Endothelial cell of umbilical vein (primary cell): Measurements from ENCODE around the gene CHST14. TPM values are rescaled to one million over a fixed set of nuclear protein-coding genes. Genes with fewer than 3 reads are reported as not detected.

ENCODE experiments used
- BruUV-seq: library from RNA; stranded (reverse); fragments of 400-500 nt; replicated peaks from 2 replicates; lab custom pipeline; 2021; lab: Mats Ljungman, UMichigan
- CTCF ChIA-PET: fragments of 300-600, 350-600 bp; sonication (Branson Sonifier 250); formaldehyde crosslinking; loops from one replicate; lab custom pipeline; 2021; ENCODE audit warnings: antibody characterized with exemption, inconsistent platforms; lab: Charles Lee
- POLR2A ChIA-PET: fragments of 300-600, 350-600 bp; sonication (Branson Sonifier 250); formaldehyde crosslinking; loops from one replicate; lab custom pipeline; 2021; ENCODE audit warnings: antibody characterized with exemption, inconsistent platforms; lab: Charles Lee
- DNase-seq: peaks from one replicate; pipeline ENCODE4 v3.0.0-alpha.2; 2011; ENCODE audit warnings: low read depth, low spot score
- FAIRE-seq: peaks from 2 replicates; lab custom pipeline; 2011; peaks lifted over from hg19 to GRCh38; lab: Jason Lieb, UNC
- H2AFZ ChIP-seq: 2 replicates; pipeline ENCODE4 v1.6.0; 2012; ENCODE audit warnings: low read depth, low read length, control low read depth, inconsistent platforms
- H3K27ac ChIP-seq: 2 replicates; pipeline ENCODE4 v1.5.1; 2011; ENCODE audit warnings: low read depth, mild to moderate bottlenecking, control low read depth, low read length, moderate library complexity; ENCODE audit not compliant: insufficient read depth
- H3K27me3 ChIP-seq, 2 experiments: 2 replicates each; pipeline versions ENCODE4 v1.6.0 to v1.6.1; 2011; ENCODE audit warnings: low read length in 2 of 2, mixed read lengths in 1 of 2; ENCODE audit not compliant: control insufficient read depth in 2 of 2, insufficient read depth in 2 of 2
- H3K36me3 ChIP-seq, 2 experiments: 2 replicates in 1 of 2; 3 replicates in 1 of 2; pipeline ENCODE4 v1.5.1; 2011; ENCODE audit warnings: low read length in 2 of 2, mild to moderate bottlenecking in 1 of 2, moderate library complexity in 1 of 2; ENCODE audit not compliant: control insufficient read depth in 2 of 2, insufficient read depth in 2 of 2; ENCODE audit errors: extremely low read depth in 1 of 2
- H3K4me1 ChIP-seq: 3 replicates; pipeline ENCODE4 v1.5.1; 2011; ENCODE audit warnings: mild to moderate bottlenecking, low read length; ENCODE audit not compliant: control insufficient read depth, insufficient read depth; ENCODE audit errors: extremely low read depth
- H3K4me2 ChIP-seq: 2 replicates; pipeline ENCODE4 v1.6.1; 2011; ENCODE audit warnings: low read length, control low read depth, mixed read lengths; ENCODE audit not compliant: insufficient read depth
- H3K4me3 ChIP-seq, 3 experiments: fragments of 200-600 bp in 1 of 3; sonication (generic), shearing (Covaris generic) in 1 of 3; replicated peaks in 1 of 3; 2 replicates each; pipeline ENCODE4 v1.5.1; 2011 to 2016; ENCODE audit warnings: control low read depth in 3 of 3, low read length in 3 of 3, mild to moderate bottlenecking in 2 of 3, inconsistent platforms in 1 of 3, low read depth in 1 of 3, moderate library complexity in 1 of 3; ENCODE audit not compliant: insufficient read depth in 1 of 3
- H3K79me2 ChIP-seq: 2 replicates; pipeline ENCODE4 v1.6.0; 2012; ENCODE audit warnings: low read length, inconsistent platforms; ENCODE audit not compliant: control insufficient read depth, insufficient read depth
- H3K9ac ChIP-seq: replicated peaks from 2 replicates; pipeline ENCODE3; 2011; ENCODE audit warnings: low read length, control low read depth; ENCODE audit not compliant: insufficient read depth; ENCODE audit errors: extremely low read depth
- H3K9me1 ChIP-seq: replicated peaks from 3 replicates; pipeline ENCODE4 v1.6.0; 2011; ENCODE audit warnings: mild to moderate bottlenecking, low read length; ENCODE audit not compliant: control insufficient read depth, insufficient read depth; ENCODE audit errors: extremely low read depth
- H3K9me3 ChIP-seq: replicated peaks from 2 replicates; pipeline ENCODE4 v1.5.1; 2012; ENCODE audit warnings: low read length, inconsistent platforms; ENCODE audit not compliant: control insufficient read depth, insufficient read depth
- H4K20me1 ChIP-seq: replicated peaks from 2 replicates; pipeline ENCODE3; 2011; ENCODE audit warnings: mild to moderate bottlenecking, low read length; ENCODE audit not compliant: control insufficient read depth, insufficient read depth; ENCODE audit errors: extremely low read depth
- EZH2 ChIP-seq: IDR thresholded peaks from 2 replicates; pipeline ENCODE4 v1.6.1; 2012; ENCODE audit warnings: borderline replicate concordance, low read depth, mild to moderate bottlenecking, moderate library complexity, low read length, inconsistent platforms; ENCODE audit not compliant: severe bottlenecking
- FOS ChIP-seq: IDR thresholded peaks from 2 replicates; pipeline ENCODE4 v1.6.1; 2011; ENCODE audit warnings: mild to moderate bottlenecking, low read length, moderate library complexity, borderline replicate concordance; ENCODE audit not compliant: insufficient read depth
- GATA2 ChIP-seq: IDR thresholded peaks from 2 replicates; pipeline ENCODE4 v1.7.0; 2011; ENCODE audit warnings: low read depth, mild to moderate bottlenecking, moderate library complexity, mixed read lengths, low read length; ENCODE audit not compliant: insufficient read length, insufficient read depth
- JUN ChIP-seq: IDR thresholded peaks from 2 replicates; pipeline ENCODE4 v1.6.1; 2011; ENCODE audit warnings: borderline replicate concordance, low read depth; ENCODE audit not compliant: insufficient read length, insufficient read depth
- MYC ChIP-seq: IDR thresholded peaks from one replicate; pipeline ENCODE4 v1.6.1; 2011; ENCODE audit warnings: mild to moderate bottlenecking, low read depth, low read length
- POLR2AphosphoS5 ChIP-seq: IDR thresholded peaks from 2 replicates; pipeline ENCODE4 v1.6.1; 2012; ENCODE audit warnings: low read depth, mild to moderate bottlenecking, control low read depth, low read length, moderate library complexity; ENCODE audit not compliant: insufficient read depth
- dilution Hi-C: fragments of 300-500 bp; cut with MboI; formaldehyde crosslinking; loops from one replicate; pipeline ENCODE4 v1.15.0; 2019; ENCODE audit warnings: low sequenced_read_pairs; ENCODE audit not compliant: extremely low pct_ligation_motif_present
- intact Hi-C: fragments of 100-400 bp; cut with micrococcal nuclease; formaldehyde crosslinking; loops from one replicate; pipeline ENCODE4 v1.10.0; 2022
- polyA plus RNA-seq, 4 experiments: library from polyadenylated mRNA; depleted of rRNA in 3 of 4; stranded (reverse) in 3 of 4; unstranded in 1 of 4; fragments of >200 nt; gene quantifications; 2 replicates each; pipeline versions ENCODE4 v1.2.1 to v1.2.3, GENCODE V29; 2011 to 2012; ENCODE audit warnings: missing spikeins in 1 of 4
- total RNA-seq: library from RNA; stranded (reverse); gene quantifications from 2 replicates; pipeline ENCODE4 v1.2.3, GENCODE V29; 2021
- TF ChIP-seq, protein P1 (sequence below): IDR thresholded peaks from 2 replicates; pipeline ENCODE4 v1.6.1; 2011; ENCODE audit not compliant: insufficient read depth, insufficient read length
- TF ChIP-seq, protein P2 (sequence below), 2 donors: IDR thresholded peaks; 1 replicate in 1 of 2; 2 replicates in 1 of 2; pipeline ENCODE4 v1.5.1; 2011; ENCODE audit warnings: low read length in 2 of 2, mild to moderate bottlenecking in 2 of 2, moderate library complexity in 2 of 2, control low read depth in 1 of 2, inconsistent platforms in 1 of 2, low read depth in 1 of 2; ENCODE audit not compliant: insufficient read depth in 1 of 2; ENCODE audit errors: extremely low read depth in 1 of 2

Gene CHST14
- total and polyA plus RNA-seq, 2 donors (not counting 3 experiments of a cell fraction or from before 2014, with no cell fraction given), result 35.1 to 49.2 TPM

DNA sequence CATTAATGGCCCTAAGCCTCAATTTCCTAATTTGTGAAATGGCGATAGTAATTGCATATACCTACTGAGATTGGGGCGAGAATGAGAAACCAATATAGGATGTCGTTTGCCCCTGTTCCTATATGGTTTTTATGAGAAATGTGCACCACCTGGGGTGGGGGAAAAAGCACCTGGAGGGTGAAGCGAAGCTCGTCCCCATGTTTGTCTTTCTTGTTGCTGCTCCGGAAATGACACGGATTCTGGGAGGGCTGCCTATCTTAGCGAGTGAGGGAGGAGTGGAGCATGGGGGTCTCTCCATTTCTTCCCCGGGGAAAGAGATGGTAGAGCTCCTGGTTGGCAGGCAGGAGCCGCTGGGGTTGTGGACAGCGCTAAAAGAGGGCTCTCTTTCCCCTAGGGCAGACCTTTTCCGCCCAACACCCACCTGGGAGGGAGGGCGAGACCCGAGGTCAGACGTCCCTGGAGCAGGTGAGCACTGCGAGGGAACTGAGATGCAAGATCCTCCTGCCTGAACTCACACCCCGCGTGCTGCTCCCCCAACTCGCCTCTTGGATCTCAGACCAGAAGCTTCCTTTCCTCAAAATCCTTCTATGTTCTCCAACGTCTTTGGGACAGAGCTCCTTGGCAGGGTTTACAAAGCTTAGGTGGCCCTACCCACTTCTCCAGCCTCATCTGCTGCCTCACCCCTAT, 35.6 kb upstream of the CHST14 start:
- DNase-seq (no peak), FAIRE-seq (no peak)
- dilution Hi-C loops, result no loop called here
- TF ChIP-seq, protein P1, sequence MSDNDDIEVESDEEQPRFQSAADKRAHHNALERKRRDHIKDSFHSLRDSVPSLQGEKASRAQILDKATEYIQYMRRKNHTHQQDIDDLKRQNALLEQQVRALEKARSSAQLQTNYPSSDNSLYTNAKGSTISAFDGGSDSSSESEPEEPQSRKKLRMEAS, result no peak
- H3K9me1 ChIP-seq, result no peaks in the 10 kb centered on the region
- intact Hi-C loops, result no loop called here
- no peak overlapping the region for H3K9ac ChIP-seq
- peaks cover 3% of the 10 kb centered on the region for H3K4me1 ChIP-seq
- H4K20me1 ChIP-seq, result no peaks in the 10 kb centered on the region
- H2AFZ ChIP-seq, result no peak overlapping the region
- no peaks in the 10 kb centered on the region for H3K36me3 ChIP-seq
- no peaks in the 10 kb centered on the region for H3K9me3 ChIP-seq
- H3K4me2 ChIP-seq, result no peak overlapping the region
- ChIA-PET CTCF (interaction anchor here (0.5 to 1.6 kb wide), 2 partner anchors 10 to 30 kb away, joined by 3 to 4 read pairs; partner anchors contain the start of gene IVD), POLR2A (no interaction called here)
- H3K79me2 ChIP-seq, result no peaks in the 10 kb centered on the region
- no peak overlapping the region for H3K27ac ChIP-seq
- no TSS peak for BruUV-seq
- peaks cover 69 to 84% of the 10 kb centered on the region in 2 experiments for H3K27me3 ChIP-seq
- no peak overlapping the region for H3K4me3 ChIP-seq

DNA sequence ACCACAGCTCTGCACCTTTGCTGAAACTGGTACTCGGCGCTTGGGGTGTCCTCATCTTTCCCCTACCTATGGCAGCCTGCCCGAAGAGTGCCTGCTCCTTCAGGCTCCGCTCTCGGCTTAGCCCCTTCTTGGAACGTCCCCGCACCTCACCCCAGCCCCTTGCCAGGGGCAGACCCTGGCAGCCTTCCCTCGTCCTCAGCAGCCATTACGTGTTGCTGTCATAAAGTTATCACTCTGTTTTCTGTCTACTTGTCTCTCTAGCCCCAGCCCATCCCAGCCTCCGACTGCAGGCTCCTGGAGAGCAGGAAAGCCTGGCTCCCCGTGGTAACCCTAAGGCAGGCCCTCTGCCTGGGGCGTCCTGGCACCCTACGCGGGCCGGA, 35.1 kb upstream of the CHST14 start:
- CTCF ChIA-PET, result interaction anchor here (1.6 kb wide), 1 partner anchor 10 kb away, joined by 4 read pairs; no protein-coding TSS in a partner anchor
- no peak for FAIRE-seq

More for the DNA sequence above, 35.1 kb upstream of the CHST14 start:
- Histone ChIP-seq H3K4me3 (no peak overlapping the region), H3K27me3 (peaks cover 66 to 81% of the 10 kb centered on the region in 2 experiments), H3K27ac (no peak overlapping the region), H3K9ac (no peak overlapping the region), H4K20me1 (no peaks in the 10 kb centered on the region), H2AFZ (no peak overlapping the region), H3K79me2 (no peaks in the 10 kb centered on the region), H3K4me1 (peaks cover 6% of the 10 kb centered on the region), H3K9me3 (no peaks in the 10 kb centered on the region), H3K9me1 (no peaks in the 10 kb centered on the region), H3K4me2 (no peak overlapping the region), H3K36me3 (no peaks in the 10 kb centered on the region)
- dilution Hi-C loops (no loop called here), intact Hi-C loops (no loop called here)
- TF ChIP-seq, protein P2, sequence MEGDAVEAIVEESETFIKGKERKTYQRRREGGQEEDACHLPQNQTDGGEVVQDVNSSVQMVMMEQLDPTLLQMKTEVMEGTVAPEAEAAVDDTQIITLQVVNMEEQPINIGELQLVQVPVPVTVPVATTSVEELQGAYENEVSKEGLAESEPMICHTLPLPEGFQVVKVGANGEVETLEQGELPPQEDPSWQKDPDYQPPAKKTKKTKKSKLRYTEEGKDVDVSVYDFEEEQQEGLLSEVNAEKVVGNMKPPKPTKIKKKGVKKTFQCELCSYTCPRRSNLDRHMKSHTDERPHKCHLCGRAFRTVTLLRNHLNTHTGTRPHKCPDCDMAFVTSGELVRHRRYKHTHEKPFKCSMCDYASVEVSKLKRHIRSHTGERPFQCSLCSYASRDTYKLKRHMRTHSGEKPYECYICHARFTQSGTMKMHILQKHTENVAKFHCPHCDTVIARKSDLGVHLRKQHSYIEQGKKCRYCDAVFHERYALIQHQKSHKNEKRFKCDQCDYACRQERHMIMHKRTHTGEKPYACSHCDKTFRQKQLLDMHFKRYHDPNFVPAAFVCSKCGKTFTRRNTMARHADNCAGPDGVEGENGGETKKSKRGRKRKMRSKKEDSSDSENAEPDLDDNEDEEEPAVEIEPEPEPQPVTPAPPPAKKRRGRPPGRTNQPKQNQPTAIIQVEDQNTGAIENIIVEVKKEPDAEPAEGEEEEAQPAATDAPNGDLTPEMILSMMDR (IDR thresholded peaks at IDR 0.05; ENCODE audit: extremely low read depth in 1 of 2, insufficient read depth in 1 of 2, low read depth in 1 of 2, low read length in 2 of 2), result no peak
- TF ChIP-seq GATA2 (no peak), MYC (no peak), POLR2AphosphoS5 (no peak), FOS (no peak), JUN (no peak), EZH2 (no peak)
- TF ChIP-seq, protein P1, result no peak
- BruUV-seq, result no TSS peak
- DNase-seq, result no peak
- POLR2A ChIA-PET, result no interaction called here
